ENCODE data around the gene HS3ST4. TPM values are rescaled to one million over a fixed set of nuclear protein-coding genes. Genes with fewer than 3 reads are reported as not detected.
"Not testable (repeated sequence)": the region's sequence is repeated elsewhere in the genome, so short reads cannot be mapped to it uniquely, and the experiment has no call there.

The HS3ST4 gene
- total RNA-seq, 1 experiment from 2014 or later = not detected

GRCh38 chr16:25977121-25977520, 285.4 kb downstream of the HS3ST4 start:
- no peak for DNase-seq (ENCODE audit: low read depth)

GRCh38 chr16:25978218-25978617, 286.5 kb downstream of the HS3ST4 start:
- DNase-seq (ENCODE audit: low read depth) = no peak

- DNase-seq (ENCODE audit: low read depth) = no peak
Observed at GRCh38 chr16:25988084-25988483, 296.3 kb downstream of the HS3ST4 start.

- no peak for DNase-seq (ENCODE audit: low read depth)
Observed at GRCh38 chr16:25988882-25989281, 297.1 kb downstream of the HS3ST4 start.

GRCh38 chr16:25996052-25996451, 304.3 kb downstream of the HS3ST4 start:
- DNase-seq (ENCODE audit: low read depth) = no peak

GRCh38 chr16:26005336-26005735, 313.6 kb downstream of the HS3ST4 start:
- DNase-seq (ENCODE audit: low read depth) = no peak

GRCh38 chr16:26012376-26012775, 320.6 kb downstream of the HS3ST4 start:
- no peak for DNase-seq (ENCODE audit: low read depth)

GRCh38 chr16:26015776-26016175, 324.0 kb downstream of the HS3ST4 start:
- no peak for DNase-seq (ENCODE audit: low read depth)

GRCh38 chr16:26016989-26017388, 325.2 kb downstream of the HS3ST4 start:
- no peak for DNase-seq (ENCODE audit: low read depth)

GRCh38 chr16:26019381-26020242, 327.9 kb downstream of the HS3ST4 start:
- no peak for DNase-seq (ENCODE audit: low read depth)

GRCh38 chr16:26026709-26027450, 335.1 kb downstream of the HS3ST4 start:
- DNase-seq (ENCODE audit: low read depth) = no peak

- no peak for DNase-seq (ENCODE audit: low read depth)
Observed at GRCh38 chr16:26031286-26031685, 339.5 kb downstream of the HS3ST4 start.

GRCh38 chr16:26032661-26033060, 340.9 kb downstream of the HS3ST4 start:
- DNase-seq (ENCODE audit: low read depth) = not testable (repeated sequence)

- DNase-seq (ENCODE audit: low read depth) = no peak
Observed at GRCh38 chr16:26041952-26042668, 350.4 kb downstream of the HS3ST4 start.

GRCh38 chr16:26050472-26050871, 358.7 kb downstream of the HS3ST4 start:
- no peak for DNase-seq (ENCODE audit: low read depth)

GRCh38 chr16:26051063-26051462, 359.3 kb downstream of the HS3ST4 start:
- no peak for DNase-seq (ENCODE audit: low read depth)

- DNase-seq (ENCODE audit: low read depth) = no peak
Observed at GRCh38 chr16:26053889-26054288, 362.1 kb downstream of the HS3ST4 start.

GRCh38 chr16:26058326-26058725, 366.6 kb downstream of the HS3ST4 start:
- no peak for DNase-seq (ENCODE audit: low read depth)

GRCh38 chr16:26070302-26071100, 378.7 kb downstream of the HS3ST4 start:
- DNase-seq (ENCODE audit: low read depth) = no peak

- no peak for DNase-seq (ENCODE audit: low read depth)
Observed at GRCh38 chr16:26071101-26071866, 379.5 kb downstream of the HS3ST4 start.
